Sigmoid colon (tissue), 4 donors: ENCODE data around the gene GYS1.

Source experiments
- CTCF ChIP-seq, 4 experiments: fragments of 450-650 bp in 3 of 4; fragments of 200-600 bp in 1 of 4; IDR thresholded peaks; one replicate each; pipeline ENCODE4 v1.5.1; 2016 to 2019; ENCODE audit warnings: antibody characterized with exemption in 4 of 4, mild to moderate bottlenecking in 3 of 4, moderate library complexity in 2 of 4
- EP300 ChIP-seq, 4 donors: sonication (generic); formaldehyde crosslinking; IDR thresholded peaks; one replicate each; pipeline ENCODE4 v1.6.1; 2017; ENCODE audit warnings: antibody characterized with exemption in 4 of 4
- POLR2A ChIP-seq, 2 donors: fragments of 450-650 bp; IDR thresholded peaks; one replicate each; pipeline ENCODE4 v1.6.1; 2016; ENCODE audit warnings: antibody characterized with exemption in 2 of 2, mild to moderate bottlenecking in 2 of 2, moderate library complexity in 2 of 2
- POLR2AphosphoS5 ChIP-seq, 4 donors: sonication (generic); formaldehyde crosslinking; IDR thresholded peaks; one replicate each; pipeline ENCODE4 v1.6.1; 2017; ENCODE audit warnings: antibody characterized with exemption in 4 of 4

GRCh38 chr19:49019242-49019932 lies 26.3 kb upstream of the GYS1 start:
- TF ChIP-seq EP300 (IDR thresholded peaks at IDR 0.05) (no peak), POLR2A (IDR thresholded peaks at IDR 0.05) (no peak), CTCF (IDR thresholded peaks at IDR 0.05) (no peak), POLR2AphosphoS5 (IDR thresholded peaks at IDR 0.05) (no peak)
